Measurements from ENCODE around the gene TIMM22.

The TIMM22 gene

GRCh38 chr17:1018547-1018946 lies 21.6 kb downstream of the TIMM22 start:
- H3K9me3 Mint-ChIP-seq: no peaks in the 10 kb centered on the region
- H3K4me3 Mint-ChIP-seq: no peak overlapping the region
- no peak for DNase-seq
- H3K27me3 Mint-ChIP-seq: no peaks in the 10 kb centered on the region
- H3K27ac Mint-ChIP-seq: no peak overlapping the region
- H3K4me1 Mint-ChIP-seq: no peaks in the 10 kb centered on the region
- ATAC-seq: no peak

DNA sequence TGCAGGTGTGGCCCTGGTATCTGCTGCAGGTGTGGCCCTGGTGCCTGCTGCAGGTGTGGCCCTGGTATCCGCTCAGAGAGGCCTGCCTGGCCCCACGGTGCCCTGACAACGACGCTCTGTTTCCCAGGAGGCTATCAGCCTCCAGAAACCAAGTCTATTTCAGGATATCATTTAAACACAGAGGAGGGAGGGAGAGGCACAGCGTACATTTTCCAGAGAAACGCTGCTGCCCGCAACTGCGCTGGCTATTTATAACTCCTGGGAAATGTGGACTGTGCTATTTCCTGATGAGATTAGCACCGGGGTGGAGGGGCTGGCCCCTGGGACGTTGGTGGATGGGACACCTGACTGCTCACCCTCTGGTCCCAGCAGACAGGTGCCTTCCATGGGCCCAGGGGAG lies 22.5 kb downstream of the TIMM22 start:
- Mint-ChIP-seq H3K4me1 (no peaks in the 10 kb centered on the region), H3K27ac (peak overlapping the region in 1 of 2 donors; percentile 92), H3K4me3 (no peak overlapping the region), H3K27me3 (no peaks in the 10 kb centered on the region), H3K9me3 (no peaks in the 10 kb centered on the region)
- no peak for DNase-seq
- no peak for ATAC-seq

GRCh38 chr17:1021147-1021546 lies 24.2 kb downstream of the TIMM22 start:
- DNase-seq: no peak
- Mint-ChIP-seq H3K9me3 (no peaks in the 10 kb centered on the region), H3K4me3 (no peak overlapping the region), H3K27ac (no peak overlapping the region), H3K27me3 (no peaks in the 10 kb centered on the region), H3K4me1 (no peaks in the 10 kb centered on the region)
- ATAC-seq: no peak

DNA sequence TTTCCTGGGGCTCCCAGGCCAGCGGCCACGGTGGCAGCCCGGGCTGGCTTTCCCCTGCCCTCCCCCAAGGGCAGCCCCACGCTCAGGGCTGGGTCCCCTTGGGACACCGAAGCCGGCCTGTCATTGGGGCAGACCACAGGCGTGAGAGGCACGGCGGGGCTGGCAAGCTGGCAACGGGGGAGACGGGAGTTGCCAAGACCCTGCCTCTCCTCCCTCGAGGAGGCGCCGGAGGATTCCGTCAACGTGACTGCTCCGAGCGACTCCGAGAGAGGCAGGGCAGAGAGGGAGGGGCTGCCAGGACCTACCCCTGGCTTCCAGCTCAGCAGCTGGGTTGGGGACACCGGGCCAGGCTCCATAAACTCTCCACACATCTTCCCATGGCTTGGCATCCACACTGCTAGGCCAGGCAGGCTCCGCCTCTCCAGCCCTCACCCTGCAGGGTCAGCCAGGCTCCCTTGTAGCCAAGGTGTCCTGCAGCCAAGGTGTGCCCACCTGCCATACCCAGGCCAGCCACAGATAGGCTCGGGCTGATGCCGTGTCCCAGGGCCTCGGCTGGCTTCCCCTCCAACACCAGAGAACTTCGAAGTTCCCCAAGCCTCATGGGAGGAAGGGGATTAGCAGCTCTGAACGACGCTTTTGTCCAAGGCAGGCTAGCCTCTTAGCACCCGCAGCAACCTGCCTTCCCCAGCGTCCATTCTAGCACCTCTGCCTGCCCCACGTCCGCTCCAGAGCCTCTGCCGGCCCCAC lies 25.5 kb downstream of the TIMM22 start:
- Mint-ChIP-seq H3K9me3 (no peaks in the 10 kb centered on the region), H3K4me3 (no peak overlapping the region)
- no peak for ATAC-seq

DNA sequence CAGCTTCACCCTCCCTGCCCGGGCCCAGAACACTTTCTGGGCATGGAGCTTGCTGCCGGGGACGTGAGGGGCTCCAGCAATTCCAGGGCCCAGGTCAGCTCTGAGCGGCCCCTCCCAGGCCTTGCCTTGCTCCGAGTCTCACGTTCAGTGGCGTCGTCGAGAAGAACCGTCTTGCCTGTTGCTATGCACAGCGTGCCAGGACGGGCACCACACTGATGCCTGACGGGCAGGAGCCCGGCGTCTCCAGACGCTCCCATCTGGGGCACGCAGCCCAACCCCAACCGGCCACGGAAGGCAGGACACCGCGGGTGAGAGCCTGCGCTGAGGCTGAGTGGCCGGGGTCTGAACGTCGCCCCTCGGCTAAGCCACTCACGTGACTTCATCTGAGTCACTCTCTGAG lies 27.1 kb downstream of the TIMM22 start:
- H3K27me3 Mint-ChIP-seq: no peaks in the 10 kb centered on the region
- DNase-seq (no peak), ATAC-seq (no peak)
- H3K27ac Mint-ChIP-seq: peak overlapping the region in 1 of 2 donors; percentile 19
- H3K4me3 Mint-ChIP-seq: no peak overlapping the region
- H3K9me3 Mint-ChIP-seq: no peaks in the 10 kb centered on the region
- peaks cover under 1% of the 10 kb centered on the region for H3K4me1 Mint-ChIP-seq

More for the DNA sequence above, 25.5 kb downstream of the TIMM22 start:
- DNase-seq: no peak
- no peaks in the 10 kb centered on the region for H3K27me3 Mint-ChIP-seq
- H3K27ac Mint-ChIP-seq: no peak overlapping the region
- no peaks in the 10 kb centered on the region for H3K4me1 Mint-ChIP-seq

GRCh38 chr17:1025733-1026598 lies 29.0 kb downstream of the TIMM22 start:
- H3K27ac Mint-ChIP-seq: no peak overlapping the region
- no peaks in the 10 kb centered on the region for H3K27me3 Mint-ChIP-seq
- DNase-seq (no peak), ATAC-seq (no peak)
- no peak overlapping the region for H3K4me3 Mint-ChIP-seq
- no peaks in the 10 kb centered on the region for H3K9me3 Mint-ChIP-seq
- peaks cover 8% of the 10 kb centered on the region for H3K4me1 Mint-ChIP-seq

GRCh38 chr17:1026599-1026975 lies 29.7 kb downstream of the TIMM22 start:
- Mint-ChIP-seq H3K4me3 (no peak overlapping the region), H3K27ac (no peak overlapping the region), H3K9me3 (no peaks in the 10 kb centered on the region), H3K4me1 (peaks cover 8% of the 10 kb centered on the region), H3K27me3 (no peaks in the 10 kb centered on the region)
- DNase-seq: no peak
- ATAC-seq: no peak

- H3K27me3 Mint-ChIP-seq: no peaks in the 10 kb centered on the region
- H3K4me3 Mint-ChIP-seq: no peak overlapping the region
- H3K27ac Mint-ChIP-seq: no peak overlapping the region
- no peak for ATAC-seq
- peaks cover 8% of the 10 kb centered on the region for H3K4me1 Mint-ChIP-seq
- H3K9me3 Mint-ChIP-seq: no peaks in the 10 kb centered on the region
- DNase-seq: no peak
Measured at GRCh38 chr17:1027044-1027443, 30.1 kb downstream of the TIMM22 start.

DNA sequence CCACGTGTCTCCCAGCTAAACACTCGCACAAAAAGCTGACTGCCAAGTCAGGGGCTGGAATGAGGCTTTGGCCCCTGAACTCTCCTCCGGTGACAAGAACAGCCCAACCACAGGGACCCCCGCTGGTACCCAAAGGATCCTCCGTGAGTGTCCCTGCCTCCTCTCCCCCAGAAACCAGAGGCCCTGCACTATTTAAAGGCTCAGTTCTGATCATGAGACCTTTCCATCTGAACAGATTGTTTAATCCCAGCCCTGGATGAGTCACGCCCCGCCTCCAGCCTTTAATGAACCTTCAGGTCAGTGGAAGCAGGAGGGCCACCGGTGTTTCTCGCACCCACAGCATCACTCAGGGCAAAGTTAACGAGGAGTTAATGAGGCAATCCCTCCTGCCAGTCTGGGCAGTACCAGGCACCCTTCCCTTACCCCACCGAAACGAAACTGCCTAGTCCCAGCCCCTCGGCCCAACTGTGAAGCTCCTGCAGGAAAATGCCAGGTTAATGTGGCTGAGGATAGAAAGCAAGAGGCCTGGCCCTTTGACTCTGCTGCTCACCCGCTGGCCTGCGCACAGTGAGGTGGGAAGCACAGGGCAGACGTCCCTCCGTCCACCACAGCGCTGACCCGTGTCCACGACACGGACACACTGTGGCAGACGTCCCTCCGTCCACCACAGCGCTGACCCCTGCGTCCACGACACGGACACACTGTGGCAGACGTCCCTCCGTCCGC lies 32.4 kb downstream of the TIMM22 start:
- no peaks in the 10 kb centered on the region for H3K9me3 Mint-ChIP-seq
- H3K27ac Mint-ChIP-seq: no peak overlapping the region
- ATAC-seq (no peak), DNase-seq (no peak)
- H3K4me1 Mint-ChIP-seq: peaks cover 8% of the 10 kb centered on the region
- no peak overlapping the region for H3K4me3 Mint-ChIP-seq
- no peaks in the 10 kb centered on the region for H3K27me3 Mint-ChIP-seq

DNA sequence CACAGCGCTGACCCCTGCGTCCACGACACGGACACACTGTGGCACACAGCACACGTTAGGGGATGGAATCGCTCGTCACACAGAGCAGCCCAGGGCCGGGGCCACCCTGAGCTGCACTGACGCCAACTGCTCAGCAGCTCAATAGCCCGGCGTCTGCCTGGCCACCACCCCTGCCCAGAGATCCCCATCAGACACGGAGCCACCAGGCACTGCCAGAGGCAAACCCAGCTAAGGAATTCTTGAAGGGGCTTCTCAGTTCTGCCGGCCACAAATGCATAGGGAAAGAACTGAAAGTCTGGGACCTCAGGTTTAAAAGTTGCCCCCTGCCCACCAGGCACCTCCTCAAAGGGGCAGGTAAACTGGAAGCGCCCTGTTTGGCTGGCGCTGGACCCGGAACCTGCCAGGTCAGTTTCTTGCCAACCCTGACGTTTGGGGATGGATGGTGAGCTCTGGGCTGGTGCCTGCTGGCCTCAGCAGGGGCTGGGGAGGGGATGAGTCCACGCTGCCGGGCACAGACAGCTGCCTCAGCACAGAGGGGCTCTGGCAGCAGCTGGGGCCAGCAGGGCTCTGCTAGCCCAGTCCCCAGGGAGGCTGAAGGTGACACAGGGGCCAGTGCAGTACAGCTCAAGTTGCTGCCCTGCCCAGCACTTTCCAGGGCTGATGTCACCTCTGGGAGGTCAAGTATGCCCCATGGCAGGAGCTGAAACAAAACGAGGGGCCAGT lies 33.2 kb downstream of the TIMM22 start:
- Mint-ChIP-seq H3K4me3 (no peak overlapping the region), H3K27ac (no peak overlapping the region), H3K27me3 (no peaks in the 10 kb centered on the region), H3K9me3 (no peaks in the 10 kb centered on the region), H3K4me1 (peaks cover 8% of the 10 kb centered on the region)
- ATAC-seq: no peak
- DNase-seq: no peak

- Mint-ChIP-seq H3K27ac (no peak overlapping the region), H3K4me3 (no peak overlapping the region), H3K4me1 (peaks cover 10% of the 10 kb centered on the region), H3K27me3 (no peaks in the 10 kb centered on the region), H3K9me3 (no peaks in the 10 kb centered on the region)
- no peak for DNase-seq
- ATAC-seq: peak; percentile 17
Measured at GRCh38 chr17:1030684-1031532, 34.0 kb downstream of the TIMM22 start.

DNA sequence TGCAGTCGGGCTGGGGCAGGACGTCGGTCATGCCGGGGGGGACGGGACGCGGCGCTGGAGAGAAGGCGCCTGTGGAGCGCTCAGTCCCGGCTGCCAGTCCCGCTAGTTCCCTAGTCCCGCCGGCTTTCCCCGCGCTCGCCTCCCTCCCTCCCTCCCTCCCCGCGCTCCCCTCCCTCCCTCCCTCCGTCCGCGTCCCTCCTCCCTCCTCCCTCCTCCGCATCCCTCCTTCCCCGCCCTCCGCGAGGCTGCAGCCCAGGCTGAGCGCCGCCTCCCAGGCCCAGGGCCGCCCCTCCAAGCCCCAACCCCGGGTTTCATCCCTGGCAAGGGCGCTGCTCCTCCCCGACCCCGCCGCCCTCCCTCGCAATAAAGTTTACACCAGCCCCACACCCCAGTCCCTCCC lies 34.8 kb downstream of the TIMM22 start:
- H3K4me1 Mint-ChIP-seq: peaks cover 17% of the 10 kb centered on the region
- H3K9me3 Mint-ChIP-seq: no peaks in the 10 kb centered on the region
- no peak overlapping the region for H3K4me3 Mint-ChIP-seq
- no peak for DNase-seq
- H3K27me3 Mint-ChIP-seq: no peaks in the 10 kb centered on the region
- ATAC-seq: peak; percentile 41
- H3K27ac Mint-ChIP-seq: no peak overlapping the region

- H3K27ac Mint-ChIP-seq: no peak overlapping the region
- peaks cover 17% of the 10 kb centered on the region for H3K4me1 Mint-ChIP-seq
- ATAC-seq (no peak), DNase-seq (no peak)
- H3K27me3 Mint-ChIP-seq: no peaks in the 10 kb centered on the region
- H3K4me3 Mint-ChIP-seq: no peak overlapping the region
- no peaks in the 10 kb centered on the region for H3K9me3 Mint-ChIP-seq
Measured at GRCh38 chr17:1032391-1032790, 35.5 kb downstream of the TIMM22 start.

DNA sequence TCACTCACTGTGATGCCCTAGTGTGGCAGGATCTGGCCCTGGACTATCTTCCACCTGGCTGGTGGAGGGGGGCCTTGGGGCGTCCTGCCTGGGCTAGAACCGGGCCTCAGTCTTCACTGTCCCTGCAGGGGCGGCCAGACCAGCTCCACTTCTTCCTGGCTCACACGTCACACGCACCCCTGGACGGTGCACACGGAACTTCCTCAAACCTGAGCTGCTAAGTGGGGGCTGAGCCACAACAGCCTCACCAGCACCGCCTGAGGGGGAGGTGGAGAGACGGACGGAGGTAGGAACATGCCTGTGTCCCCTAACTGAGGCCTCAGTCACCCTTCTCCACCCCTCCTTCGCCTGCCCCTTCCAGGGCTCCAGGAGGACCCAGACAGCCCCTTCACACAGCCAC lies 36.6 kb downstream of the TIMM22 start:
- no peak overlapping the region for H3K4me3 Mint-ChIP-seq

More for the DNA sequence above, 36.6 kb downstream of the TIMM22 start:
- DNase-seq (no peak), ATAC-seq (no peak)
- Mint-ChIP-seq H3K4me1 (peaks cover 17% of the 10 kb centered on the region), H3K27me3 (no peaks in the 10 kb centered on the region), H3K27ac (no peak overlapping the region), H3K9me3 (no peaks in the 10 kb centered on the region)
